ENCODE measurements around the gene SNRPA1.

The SNRPA1 gene

DNA sequence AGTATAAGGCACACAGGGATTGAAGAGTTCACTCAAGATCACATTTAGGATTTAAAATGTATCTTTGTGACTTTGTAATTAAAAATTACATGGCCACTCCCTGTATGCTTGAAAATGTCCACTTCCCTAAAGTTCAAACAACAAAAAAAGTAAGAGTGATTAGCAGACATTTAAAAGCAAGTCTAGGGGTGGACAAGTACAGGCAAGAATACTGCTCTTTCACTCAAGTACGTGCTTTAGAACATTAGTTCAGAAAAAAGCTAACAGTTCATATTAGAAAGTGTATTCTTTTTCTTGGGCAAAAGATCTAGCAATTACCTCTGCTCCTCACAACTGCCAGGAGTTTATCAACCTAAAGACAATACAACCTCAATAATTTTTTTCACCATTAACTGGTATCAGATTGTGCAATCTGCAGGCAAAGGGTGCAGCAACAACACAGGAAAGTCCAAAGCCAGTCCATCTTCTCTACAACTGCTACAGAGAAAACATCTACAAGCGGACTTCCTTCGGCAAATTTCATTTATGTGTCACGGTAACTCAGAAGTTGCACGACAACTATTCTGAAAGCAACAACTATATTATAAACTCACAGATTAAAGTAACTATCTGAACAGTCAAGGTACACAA is 61.3 kb downstream of the SNRPA1 start:
- DNase-seq, result no peak

DNA sequence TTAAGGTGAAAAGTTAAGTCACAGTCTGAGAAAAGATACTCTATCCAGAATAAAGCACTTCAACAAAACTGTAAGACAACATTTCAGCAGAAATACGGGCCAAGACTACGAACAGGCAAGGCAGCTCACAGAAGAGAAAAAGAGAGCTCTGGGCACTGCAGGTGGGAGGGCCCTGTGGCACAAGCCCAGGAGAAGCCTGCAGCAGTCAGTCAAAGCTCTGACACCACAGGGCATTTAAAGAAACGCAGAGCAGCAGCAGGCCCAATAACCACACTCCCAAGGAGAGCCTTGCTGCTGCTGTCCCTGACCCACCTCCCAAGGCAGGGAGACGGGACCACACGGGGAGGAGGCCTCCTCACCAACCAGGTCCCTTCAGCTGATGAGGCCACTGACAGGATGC is 62.4 kb downstream of the SNRPA1 start:
- no peak for DNase-seq

All from activated CD4-positive, alpha-beta T cell treated with anti-CD3 and anti-CD28 coated beads, Interleukin-10, Interleukin-2, amounts not matched to agents 100 ng/mL and 50 ng/mL, durations not matched to agents 16 hours and 8 hours (primary cell).